Hematopoietic multipotent progenitor cell treated with erythropoietin and hydrocortisone succinate and interleukin-3 and kit ligand, for 8 days (in vitro differentiated cells): Measurements from ENCODE around the gene RNF150.

Source experiments
- DNase-seq: peaks from one replicate; pipeline ENCODE4 v3.0.0-alpha.2; 2015

The RNF150 gene

GRCh38 chr4:140903522-140904475 lies 229.5 kb downstream of the RNF150 start:
- DNase-seq: no peak

GRCh38 chr4:140901736-140902336 lies 231.4 kb downstream of the RNF150 start:
- DNase-seq: no peak

GRCh38 chr4:140893939-140894338 lies 239.3 kb downstream of the RNF150 start:
- DNase-seq: no peak

GRCh38 chr4:140888054-140888453 lies 245.2 kb downstream of the RNF150 start:
- DNase-seq: no peak

- no peak for DNase-seq
These were observed 245.8 kb downstream of the RNF150 start for GRCh38 chr4:140887467-140887866.

- peak; percentile 76 for DNase-seq
These were observed 248.7 kb downstream of the RNF150 start for GRCh38 chr4:140884431-140885058.

- no peak for DNase-seq
These were observed 255.5 kb downstream of the RNF150 start for GRCh38 chr4:140877781-140878180.

GRCh38 chr4:140876615-140877364 lies 256.5 kb downstream of the RNF150 start:
- no peak for DNase-seq

GRCh38 chr4:140875746-140876452 lies 257.4 kb downstream of the RNF150 start:
- DNase-seq: no peak

- DNase-seq: peak; percentile 58
These were observed 259.2 kb downstream of the RNF150 start for GRCh38 chr4:140874056-140874455.

- no peak for DNase-seq
These were observed 261.9 kb downstream of the RNF150 start for GRCh38 chr4:140871368-140871767.

GRCh38 chr4:140870427-140870826 lies 262.8 kb downstream of the RNF150 start:
- DNase-seq: no peak

GRCh38 chr4:140869446-140869845 lies 263.8 kb downstream of the RNF150 start:
- DNase-seq: peak; percentile 25

- DNase-seq: no peak
These were observed 265.9 kb downstream of the RNF150 start for GRCh38 chr4:140867356-140867755.

GRCh38 chr4:140866492-140867005 lies 266.7 kb downstream of the RNF150 start:
- no peak for DNase-seq

GRCh38 chr4:140865253-140866217 lies 267.7 kb downstream of the RNF150 start:
- no peak for DNase-seq

GRCh38 chr4:140863197-140863596 lies 270.1 kb downstream of the RNF150 start:
- no peak for DNase-seq

- no peak for DNase-seq
These were observed 271.2 kb downstream of the RNF150 start for GRCh38 chr4:140862177-140862442.

- peak; percentile 80 for DNase-seq
These were observed 271.7 kb downstream of the RNF150 start for GRCh38 chr4:140861359-140862176.

- no peak for DNase-seq
These were observed 274.4 kb downstream of the RNF150 start for GRCh38 chr4:140858897-140859296.
